PC-9 (cell line): ENCODE data around the gene TTC27. TPM values are rescaled to one million over a fixed set of nuclear protein-coding genes. Genes with fewer than 3 reads are reported as not detected.

ENCODE experiments used
- BruUV-seq: library from RNA; stranded (reverse); fragments of 400-500 nt; replicated peaks from 2 replicates; lab custom pipeline; 2021; lab: Mats Ljungman, UMichigan
- CTCF ChIA-PET: fragments of 300-600 bp; sonication (Branson Sonifier 250); formaldehyde crosslinking; loops from one replicate; lab custom pipeline; 2022; ENCODE audit warnings: antibody characterized with exemption; lab: Charles Lee
- POLR2A ChIA-PET: fragments of 300-600 bp; sonication (Branson Sonifier 250); formaldehyde crosslinking; loops from one replicate; lab custom pipeline; 2022; ENCODE audit warnings: antibody characterized with exemption; ENCODE audit not compliant: unreplicated experiment; lab: Charles Lee
- DNase-seq, 2 experiments: peaks; one replicate each; pipeline versions ENCODE4 v3.0.0 to v3.0.0-alpha.2; 2015 to 2022; ENCODE audit warnings: mixed read lengths in 1 of 2
- H2AFZ ChIP-seq: fragments of 200-600 bp; sonication (generic); 2 replicates; pipeline ENCODE4 v1.8.1; 2017; ENCODE audit warnings: antibody characterized with exemption
- H3F3A ChIP-seq: fragments of 200-600 bp; sonication (generic); 2 replicates; pipeline ENCODE4 v1.8.1; 2017; ENCODE audit warnings: antibody characterized with exemption, mild to moderate bottlenecking, low read depth; ENCODE audit not compliant: insufficient read depth
- H3K27ac ChIP-seq: fragments of 200-600 bp; sonication (generic); 2 replicates; pipeline ENCODE4 v1.6.1; 2016; ENCODE audit warnings: mixed run types
- H3K27me3 ChIP-seq: fragments of 200-600 bp; sonication (generic); 2 replicates; pipeline ENCODE4 v1.6.1; 2016; ENCODE audit warnings: low read depth, mixed run types; ENCODE audit not compliant: insufficient read depth
- H3K36me3 ChIP-seq: fragments of 200-600 bp; sonication (generic); 2 replicates; pipeline ENCODE4 v1.6.1; 2016; ENCODE audit warnings: low read depth, mixed run types
- H3K4me1 ChIP-seq: fragments of 200-600 bp; sonication (generic); replicated peaks from 2 replicates; pipeline ENCODE4 v1.6.1; 2016; ENCODE audit warnings: mixed run types; ENCODE audit not compliant: insufficient read depth
- H3K4me2 ChIP-seq: fragments of 200-600 bp; sonication (generic); 2 replicates; pipeline ENCODE4 v1.6.1; 2017; ENCODE audit warnings: mixed run types
- H3K4me3 ChIP-seq: fragments of 200-600 bp; sonication (generic); 2 replicates; pipeline ENCODE4 v1.6.1; 2016; ENCODE audit warnings: mixed run types
- H3K79me2 ChIP-seq: fragments of 200-600 bp; sonication (generic); 2 replicates; pipeline ENCODE4 v1.6.1; 2017; ENCODE audit warnings: low read depth, mixed run types
- H3K9me2 ChIP-seq: fragments of 200-600 bp; sonication (generic); 2 replicates; pipeline ENCODE4 v1.8.1; 2017; ENCODE audit warnings: mild to moderate bottlenecking; ENCODE audit not compliant: insufficient read depth
- H3K9me3 ChIP-seq: fragments of 200-600 bp; sonication (generic); 2 replicates; pipeline ENCODE4 v1.8.1; 2016; ENCODE audit warnings: low read depth; ENCODE audit not compliant: insufficient read depth
- H4K20me1 ChIP-seq: fragments of 200-600 bp; sonication (generic); 2 replicates; pipeline ENCODE4 v1.8.1; 2017; ENCODE audit not compliant: insufficient read depth
- EZH2 ChIP-seq: fragments of 200-600 bp; sonication (generic); IDR thresholded peaks from 2 replicates; pipeline ENCODE4 v1.8.0; 2017; ENCODE audit warnings: antibody characterized with exemption, low read depth
- intact Hi-C: fragments of 100-400 bp; cut with micrococcal nuclease; formaldehyde crosslinking; loops from one replicate; pipeline ENCODE4 v1.10.0; 2022; ENCODE audit not compliant: unreplicated experiment
- total RNA-seq: library from RNA; stranded (reverse); gene quantifications from 2 replicates; pipeline ENCODE4 v1.2.3, GENCODE V29; 2021
- TF ChIP-seq, protein P1 (sequence below): fragments of 200-600 bp; sonication (generic); conservative IDR thresholded peaks from 2 replicates; pipeline ENCODE4 v1.6.1; 2017; ENCODE audit warnings: mixed run types, antibody characterized with exemption, mild to moderate bottlenecking, moderate library complexity

The TTC27 gene
- total RNA-seq, 1 experiment from 2014 or later = 12.8 TPM

DNA sequence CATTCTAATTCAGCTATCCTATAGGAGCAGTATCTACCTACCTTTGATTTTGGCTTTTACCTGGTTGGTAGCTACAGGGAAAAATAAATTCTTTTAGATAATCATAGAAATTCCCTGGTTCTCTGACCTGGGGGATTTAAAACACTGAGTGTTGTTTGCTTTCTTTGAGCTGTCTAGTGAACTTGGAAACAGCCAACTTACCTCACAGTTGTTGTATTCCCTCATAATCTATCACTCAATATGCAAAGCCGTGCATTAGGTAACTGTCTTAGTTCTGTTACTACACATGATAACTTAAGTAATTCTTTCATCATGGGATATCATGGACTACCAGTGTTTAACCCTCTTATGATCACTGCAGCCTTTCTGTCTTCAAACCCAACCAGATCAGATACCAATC, 127.8 kb downstream of the TTC27 start:
- no peak for DNase-seq
- BruUV-seq = no TSS peak
- CTCF ChIA-PET = no interaction called here
- Histone ChIP-seq H3K9me2 (no peaks in the 10 kb centered on the region; the same call in 1 of the 2 replicates), H3K79me2 (no peaks in the 10 kb centered on the region), H3K4me3 (no peak overlapping the region), H3K4me1 (no peaks in the 10 kb centered on the region), H3K4me2 (no peak overlapping the region), H2AFZ (no peak overlapping the region), H3K36me3 (no peaks in the 10 kb centered on the region), H3K27me3 (no peaks in the 10 kb centered on the region), H3K9me3 (no peaks in the 10 kb centered on the region; the same call in 1 of the 2 replicates), H4K20me1 (no peaks in the 10 kb centered on the region), H3F3A (no peaks in the 10 kb centered on the region), H3K27ac (no peak overlapping the region)
- intact Hi-C loops = no loop called here
- TF ChIP-seq, protein P1, sequence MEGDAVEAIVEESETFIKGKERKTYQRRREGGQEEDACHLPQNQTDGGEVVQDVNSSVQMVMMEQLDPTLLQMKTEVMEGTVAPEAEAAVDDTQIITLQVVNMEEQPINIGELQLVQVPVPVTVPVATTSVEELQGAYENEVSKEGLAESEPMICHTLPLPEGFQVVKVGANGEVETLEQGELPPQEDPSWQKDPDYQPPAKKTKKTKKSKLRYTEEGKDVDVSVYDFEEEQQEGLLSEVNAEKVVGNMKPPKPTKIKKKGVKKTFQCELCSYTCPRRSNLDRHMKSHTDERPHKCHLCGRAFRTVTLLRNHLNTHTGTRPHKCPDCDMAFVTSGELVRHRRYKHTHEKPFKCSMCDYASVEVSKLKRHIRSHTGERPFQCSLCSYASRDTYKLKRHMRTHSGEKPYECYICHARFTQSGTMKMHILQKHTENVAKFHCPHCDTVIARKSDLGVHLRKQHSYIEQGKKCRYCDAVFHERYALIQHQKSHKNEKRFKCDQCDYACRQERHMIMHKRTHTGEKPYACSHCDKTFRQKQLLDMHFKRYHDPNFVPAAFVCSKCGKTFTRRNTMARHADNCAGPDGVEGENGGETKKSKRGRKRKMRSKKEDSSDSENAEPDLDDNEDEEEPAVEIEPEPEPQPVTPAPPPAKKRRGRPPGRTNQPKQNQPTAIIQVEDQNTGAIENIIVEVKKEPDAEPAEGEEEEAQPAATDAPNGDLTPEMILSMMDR = no peak
- no peak for TF ChIP-seq EZH2
- POLR2A ChIA-PET = no interaction called here

DNA sequence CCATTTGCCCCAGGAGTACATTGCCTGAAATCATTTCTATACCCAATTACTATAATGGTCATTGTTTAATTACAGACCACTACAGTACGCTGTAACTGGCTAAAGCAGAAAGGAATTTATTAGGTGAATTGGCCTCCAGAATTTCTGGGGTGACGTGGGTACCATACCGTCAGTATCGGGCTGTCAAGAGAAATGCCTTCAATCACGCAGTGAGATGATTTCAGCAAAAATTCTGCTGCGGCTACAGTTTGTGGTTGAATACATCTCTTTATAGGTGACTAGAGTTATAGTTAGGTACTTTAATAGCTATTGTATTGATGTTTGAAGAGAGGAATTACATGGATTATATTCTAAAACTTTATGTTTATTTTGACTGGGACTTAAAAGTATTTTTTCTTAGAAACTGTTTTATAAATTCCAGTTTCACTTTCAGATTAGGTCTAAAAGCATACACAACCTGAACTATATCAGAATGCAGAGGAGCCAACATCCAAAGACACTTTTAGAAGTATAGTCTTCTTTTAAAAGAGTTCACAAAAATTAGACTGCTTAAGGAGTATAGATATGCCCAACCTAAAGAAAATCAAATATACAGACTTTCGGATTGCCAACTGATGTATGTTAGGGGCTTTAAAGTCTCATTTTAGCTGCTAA, 128.4 kb downstream of the TTC27 start:
- POLR2A ChIA-PET = no interaction called here
- CTCF ChIA-PET = no interaction called here
- BruUV-seq = no TSS peak

DNA sequence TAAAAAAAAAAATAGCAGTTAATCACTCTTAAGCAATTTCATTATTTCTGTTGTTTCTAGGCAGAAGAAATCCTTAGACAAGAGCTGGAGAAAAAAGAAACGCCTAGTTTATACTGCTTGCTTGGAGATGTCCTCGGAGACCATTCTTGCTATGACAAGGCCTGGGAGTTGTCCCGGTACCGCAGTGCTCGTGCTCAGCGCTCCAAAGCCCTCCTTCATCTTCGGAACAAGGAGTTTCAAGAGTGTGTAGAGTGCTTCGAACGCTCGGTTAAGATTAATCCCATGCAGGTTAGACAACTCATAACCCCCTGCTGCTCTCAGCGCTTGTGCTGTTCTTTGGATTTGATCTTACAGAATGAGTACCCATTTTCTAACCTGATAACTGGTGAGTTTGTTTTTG, 130.4 kb downstream of the TTC27 start:
- H4K20me1 ChIP-seq = no peaks in the 10 kb centered on the region
- H3K4me1 ChIP-seq = no peaks in the 10 kb centered on the region
- no peak for TF ChIP-seq EZH2
- TF ChIP-seq, protein P1 = no peak
- ChIA-PET CTCF (interaction anchor here (0.6 kb wide), 1 partner anchor 31 kb away, joined by 9 read pairs; no protein-coding TSS in a partner anchor), POLR2A (no interaction called here)
- H3K36me3 ChIP-seq = no peaks in the 10 kb centered on the region
- no peaks in the 10 kb centered on the region for H3F3A ChIP-seq
- no peak overlapping the region for H3K27ac ChIP-seq
- intact Hi-C loops = no loop called here
- no peaks in the 10 kb centered on the region; the same call in 1 of the 2 replicates for H3K9me3 ChIP-seq
- no peak overlapping the region for H3K4me2 ChIP-seq
- H2AFZ ChIP-seq = no peak overlapping the region
- H3K27me3 ChIP-seq = no peaks in the 10 kb centered on the region
- no peaks in the 10 kb centered on the region for H3K79me2 ChIP-seq
- H3K9me2 ChIP-seq = no peaks in the 10 kb centered on the region; the same call in 1 of the 2 replicates
- DNase-seq = no peak
- no peak overlapping the region for H3K4me3 ChIP-seq
- BruUV-seq = no TSS peak

More for the DNA sequence above, 128.4 kb downstream of the TTC27 start:
- H3K4me2 ChIP-seq = no peak overlapping the region
- no peak overlapping the region for H3K27ac ChIP-seq
- no peak overlapping the region for H3K4me3 ChIP-seq
- no peak overlapping the region for H2AFZ ChIP-seq
- H3K9me2 ChIP-seq = no peaks in the 10 kb centered on the region; the same call in 1 of the 2 replicates
- no peaks in the 10 kb centered on the region for H4K20me1 ChIP-seq
- H3F3A ChIP-seq = no peaks in the 10 kb centered on the region
- no peaks in the 10 kb centered on the region for H3K79me2 ChIP-seq
- no peaks in the 10 kb centered on the region for H3K36me3 ChIP-seq
- no peaks in the 10 kb centered on the region for H3K27me3 ChIP-seq
- H3K9me3 ChIP-seq = no peaks in the 10 kb centered on the region; the same call in 1 of the 2 replicates
- no peak for TF ChIP-seq EZH2
- TF ChIP-seq, protein P1 = no peak
- DNase-seq = no peak
- intact Hi-C loops = no loop called here
- H3K4me1 ChIP-seq = no peaks in the 10 kb centered on the region
